Peyer's patch (tissue), 4 donors: ENCODE data around the gene KCNMA1. TPM values are rescaled to one million over a fixed set of nuclear protein-coding genes. Genes with fewer than 3 reads are reported as not detected.

ENCODE experiments used
- DNase-seq, 3 donors: peaks; one replicate each; pipeline ENCODE4 v3.0.0-alpha.2; 2017 to 2019
- H3K27ac ChIP-seq, 4 donors: fragments of 200-600 bp; sonication (generic); one replicate each; pipeline ENCODE4 v1.5.1; 2016 to 2019
- H3K27me3 ChIP-seq, 2 donors: fragments of 200-600 bp; sonication (generic); one replicate each; pipeline ENCODE4 v1.5.1; 2019
- H3K36me3 ChIP-seq, 3 donors: fragments of 200-600 bp; sonication (generic); one replicate each; pipeline ENCODE4 v1.5.1; 2016 to 2019
- H3K4me1 ChIP-seq, 4 donors: fragments of 200-600 bp; sonication (generic); one replicate each; pipeline ENCODE4 v1.5.1; 2016 to 2019
- H3K4me3 ChIP-seq, 4 donors: fragments of 200-600 bp; sonication (generic); 1 replicate in 3 of 4; 2 replicates in 1 of 4; pipeline ENCODE4 v1.5.1; 2016 to 2019; ENCODE audit warnings: mild to moderate bottlenecking in 1 of 4
- H3K9me3 ChIP-seq, 4 donors: fragments of 200-600 bp; sonication (generic); one replicate each; pipeline ENCODE4 v1.5.1; 2016 to 2019; ENCODE audit warnings: mild to moderate bottlenecking in 1 of 4
- CTCF ChIP-seq, 6 experiments: fragments of 450-650 bp in 4 of 6; fragments of 200-600 bp in 2 of 6; sonication (generic) in 1 of 6; IDR thresholded peaks; one replicate each; pipeline ENCODE4 v1.5.1; 2017 to 2019; ENCODE audit warnings: antibody characterized with exemption in 6 of 6, mild to moderate bottlenecking in 3 of 6, moderate library complexity in 1 of 6
- POLR2A ChIP-seq, 2 donors: fragments of 450-650 bp; IDR thresholded peaks; one replicate each; pipeline ENCODE4 v1.5.1; 2017; ENCODE audit warnings: antibody characterized with exemption in 2 of 2, mild to moderate bottlenecking in 2 of 2, moderate library complexity in 2 of 2
- total RNA-seq, 4 donors: library from RNA; depleted of rRNA; stranded (reverse); fragments of >200 nt; gene quantifications; one replicate each; pipeline ENCODE4 v1.1.0, GENCODE V29; 2016

KCNMA1 gene
- total RNA-seq, 4 donors from 2014 or later: 17.8 to 29.1 (median 23.9) TPM

- Histone ChIP-seq H3K9me3 (no peaks in the 10 kb centered on the region), H3K4me3 (no peak overlapping the region), H3K27me3 (no peaks in the 10 kb centered on the region), H3K4me1 (no peaks in the 10 kb centered on the region), H3K36me3 (no peaks in the 10 kb centered on the region), H3K27ac (no peak overlapping the region)
- TF ChIP-seq POLR2A (IDR thresholded peaks at IDR 0.05): no peak
- TF ChIP-seq CTCF (IDR thresholded peaks at IDR 0.05): no peak
- DNase-seq: no peak
These were observed 33.3 kb upstream of the KCNMA1 start for GRCh38 chr10:77670817-77671443.

- H3K4me3 ChIP-seq: no peak overlapping the region
These were observed 32.3 kb upstream of the KCNMA1 start for GRCh38 chr10:77669892-77670291.

GRCh38 chr10:77667426-77668324 lies 30.1 kb upstream of the KCNMA1 start:
- no peaks in the 10 kb centered on the region for H3K4me1 ChIP-seq
- H3K36me3 ChIP-seq: no peaks in the 10 kb centered on the region
- TF ChIP-seq POLR2A (IDR thresholded peaks at IDR 0.05) (no peak), CTCF (IDR thresholded peaks at IDR 0.05) (no peak)
- no peaks in the 10 kb centered on the region for H3K9me3 ChIP-seq
- DNase-seq: no peak
- H3K27me3 ChIP-seq: no peaks in the 10 kb centered on the region
- no peak overlapping the region for H3K27ac ChIP-seq
- no peak overlapping the region for H3K4me3 ChIP-seq

More at GRCh38 chr10:77669892-77670291, 32.3 kb upstream of the KCNMA1 start:
- H3K4me1 ChIP-seq: no peaks in the 10 kb centered on the region
- no peaks in the 10 kb centered on the region for H3K36me3 ChIP-seq
- H3K27me3 ChIP-seq: no peaks in the 10 kb centered on the region
- TF ChIP-seq POLR2A (IDR thresholded peaks at IDR 0.05) (no peak), CTCF (IDR thresholded peaks at IDR 0.05) (no peak)
- no peaks in the 10 kb centered on the region for H3K9me3 ChIP-seq
- no peak for DNase-seq
- H3K27ac ChIP-seq: no peak overlapping the region

- H3K27ac ChIP-seq: no peak overlapping the region
- no peak for TF ChIP-seq CTCF (IDR thresholded peaks at IDR 0.05)
- H3K27me3 ChIP-seq: no peaks in the 10 kb centered on the region
- DNase-seq: no peak
- H3K4me1 ChIP-seq: no peaks in the 10 kb centered on the region
- H3K36me3 ChIP-seq: no peaks in the 10 kb centered on the region
- H3K4me3 ChIP-seq: no peak overlapping the region
- no peaks in the 10 kb centered on the region for H3K9me3 ChIP-seq
These were observed 29.2 kb upstream of the KCNMA1 start for GRCh38 chr10:77666821-77667220.

GRCh38 chr10:77664696-77665095 lies 27.1 kb upstream of the KCNMA1 start:
- Histone ChIP-seq H3K9me3 (no peaks in the 10 kb centered on the region), H3K36me3 (no peaks in the 10 kb centered on the region), H3K4me3 (no peak overlapping the region), H3K4me1 (no peaks in the 10 kb centered on the region), H3K27ac (no peak overlapping the region), H3K27me3 (no peaks in the 10 kb centered on the region)
- TF ChIP-seq POLR2A (IDR thresholded peaks at IDR 0.05): no peak
- no peak for DNase-seq

GRCh38 chr10:77664008-77664407 lies 26.4 kb upstream of the KCNMA1 start:
- TF ChIP-seq CTCF (IDR thresholded peaks at IDR 0.05): no peak
- TF ChIP-seq POLR2A (IDR thresholded peaks at IDR 0.05): no peak
- Histone ChIP-seq H3K36me3 (no peaks in the 10 kb centered on the region), H3K4me1 (no peaks in the 10 kb centered on the region), H3K4me3 (no peak overlapping the region), H3K27me3 (no peaks in the 10 kb centered on the region), H3K27ac (no peak overlapping the region), H3K9me3 (no peaks in the 10 kb centered on the region)
- no peak for DNase-seq
